GM21786 (cell line): ENCODE results near the gene DNHD1.

Source experiments
- ATAC-seq: cut with Tn5 transposase; IDR thresholded peaks from one replicate; pipeline ENCODE4 v1.9.1; 2021; ENCODE audit not compliant: unreplicated experiment

Gene DNHD1

GRCh38 chr11:6563121-6563619, 66.1 kb downstream of the DNHD1 start:
- no peak for ATAC-seq

DNA sequence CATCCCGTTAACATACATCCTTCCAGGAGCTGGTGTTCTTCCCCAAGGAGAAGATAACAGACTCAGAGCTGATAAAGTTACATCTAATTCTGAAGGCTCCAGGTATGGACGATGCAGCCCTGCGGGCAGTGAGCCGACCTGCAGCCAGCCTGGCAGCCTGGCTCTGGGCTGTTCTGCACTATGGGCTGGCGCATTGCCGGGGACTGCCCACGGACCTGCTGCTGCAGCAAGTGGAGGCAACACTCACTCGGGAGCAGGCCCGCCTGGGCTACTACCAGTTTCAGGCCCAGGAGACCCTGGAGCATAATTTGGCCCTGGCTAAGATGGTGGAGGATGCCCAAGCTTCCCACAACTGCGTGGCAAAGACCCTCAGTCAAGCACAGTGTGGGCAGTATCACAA, 66.6 kb downstream of the DNHD1 start:
- no peak for ATAC-seq

GRCh38 chr11:6565325-6565724, 68.2 kb downstream of the DNHD1 start:
- ATAC-seq = no peak

DNA sequence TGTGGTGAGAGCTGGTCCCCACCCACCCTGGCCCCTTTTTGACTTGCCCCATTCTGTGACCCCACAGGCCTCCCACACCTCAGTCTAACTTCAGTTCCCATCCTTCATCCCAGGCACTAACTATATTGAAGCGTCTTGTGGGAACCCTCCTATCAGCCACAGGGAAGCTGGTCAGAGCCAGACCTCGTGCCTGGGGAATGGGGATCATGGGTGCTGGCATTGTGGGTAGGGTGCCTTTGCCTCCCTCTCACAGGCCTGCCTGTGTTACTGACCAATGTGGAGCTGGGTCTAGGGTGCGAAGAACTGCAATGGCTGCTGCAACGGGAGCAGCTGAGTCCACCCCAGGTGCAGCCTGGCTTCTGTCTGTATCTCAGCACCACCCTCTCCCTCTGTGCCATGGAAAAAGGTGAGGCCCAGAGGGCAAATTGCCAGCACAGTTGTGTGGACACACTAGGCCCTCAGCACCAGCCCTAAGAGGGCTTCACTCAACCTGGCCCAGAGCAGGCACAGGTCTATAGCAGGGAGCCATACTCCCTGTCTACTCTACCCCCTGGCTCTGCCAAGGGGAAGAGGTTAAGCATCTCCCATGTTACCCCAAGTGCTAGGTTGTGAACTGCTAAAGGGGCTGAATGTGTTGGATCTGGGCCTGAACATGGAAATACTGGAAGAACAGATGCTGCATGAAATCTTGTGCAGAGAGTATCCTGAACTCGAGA, 69.1 kb downstream of the DNHD1 start:
- no peak for ATAC-seq

- ATAC-seq = no peak
Measured at GRCh38 chr11:6566704-6567370, 69.8 kb downstream of the DNHD1 start.

DNA sequence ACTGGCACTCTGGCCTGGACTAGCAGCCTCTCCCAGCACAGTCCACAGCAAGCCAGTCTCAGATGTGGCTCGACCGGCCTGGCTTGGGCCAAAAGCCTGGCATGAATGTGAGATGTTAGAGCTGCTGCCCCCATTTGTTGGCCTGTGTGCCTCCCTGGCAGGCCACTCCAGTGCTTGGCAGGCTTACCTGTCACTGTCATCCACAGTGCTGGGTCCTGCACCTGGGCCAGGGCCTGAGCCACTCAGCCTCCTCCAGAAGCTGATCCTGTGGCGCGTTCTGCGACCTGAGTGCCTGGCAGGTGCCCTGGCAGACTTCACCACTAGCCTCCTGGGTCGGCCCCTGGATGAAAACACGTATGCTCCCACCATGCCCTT, 70.3 kb downstream of the DNHD1 start:
- no peak for ATAC-seq

- ATAC-seq = no peak
Measured at GRCh38 chr11:6568191-6568918, 71.3 kb downstream of the DNHD1 start.

GRCh38 chr11:6569706-6570105, 72.6 kb downstream of the DNHD1 start:
- no peak for ATAC-seq

DNA sequence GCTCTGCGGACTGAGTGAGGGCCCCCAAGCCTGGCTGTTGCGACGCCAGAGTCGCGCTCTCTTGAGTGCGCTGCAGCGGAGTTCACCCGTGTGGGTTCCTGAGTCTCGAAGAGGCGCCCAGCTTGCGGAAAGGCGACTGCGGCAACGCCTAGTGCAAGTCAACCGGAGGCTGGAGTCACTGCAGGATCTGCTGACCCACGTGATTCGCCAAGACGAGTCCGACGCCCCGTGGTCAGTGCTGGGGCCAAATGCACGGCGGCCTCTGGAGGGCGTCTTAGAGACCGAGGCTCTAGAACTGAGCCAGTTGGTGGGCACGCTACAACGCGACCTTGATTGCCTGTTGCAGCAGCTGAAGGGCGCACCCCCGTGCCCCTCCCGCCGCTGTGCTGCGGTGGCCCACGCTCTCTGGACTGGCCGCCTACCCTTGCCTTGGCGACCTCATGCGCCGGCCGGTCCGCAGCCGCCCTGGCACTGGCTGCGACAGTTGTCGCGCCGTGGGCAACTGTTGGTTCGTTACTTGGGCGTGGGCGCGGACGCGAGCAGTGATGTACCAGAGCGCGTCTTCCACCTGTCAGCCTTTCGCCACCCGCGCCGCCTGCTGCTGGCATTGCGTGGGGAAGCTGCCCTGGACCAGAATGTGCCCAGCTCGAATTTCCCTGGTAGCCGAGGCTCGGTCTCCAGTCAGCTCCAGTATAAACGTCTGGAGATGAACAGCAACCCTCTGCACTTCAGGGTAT, 73.8 kb downstream of the DNHD1 start:
- ATAC-seq = no peak

GRCh38 chr11:6571434-6572008, 74.4 kb downstream of the DNHD1 start:
- ATAC-seq = no peak

- ATAC-seq = no peak
Measured at GRCh38 chr11:6572215-6572614, 75.1 kb downstream of the DNHD1 start.

DNA sequence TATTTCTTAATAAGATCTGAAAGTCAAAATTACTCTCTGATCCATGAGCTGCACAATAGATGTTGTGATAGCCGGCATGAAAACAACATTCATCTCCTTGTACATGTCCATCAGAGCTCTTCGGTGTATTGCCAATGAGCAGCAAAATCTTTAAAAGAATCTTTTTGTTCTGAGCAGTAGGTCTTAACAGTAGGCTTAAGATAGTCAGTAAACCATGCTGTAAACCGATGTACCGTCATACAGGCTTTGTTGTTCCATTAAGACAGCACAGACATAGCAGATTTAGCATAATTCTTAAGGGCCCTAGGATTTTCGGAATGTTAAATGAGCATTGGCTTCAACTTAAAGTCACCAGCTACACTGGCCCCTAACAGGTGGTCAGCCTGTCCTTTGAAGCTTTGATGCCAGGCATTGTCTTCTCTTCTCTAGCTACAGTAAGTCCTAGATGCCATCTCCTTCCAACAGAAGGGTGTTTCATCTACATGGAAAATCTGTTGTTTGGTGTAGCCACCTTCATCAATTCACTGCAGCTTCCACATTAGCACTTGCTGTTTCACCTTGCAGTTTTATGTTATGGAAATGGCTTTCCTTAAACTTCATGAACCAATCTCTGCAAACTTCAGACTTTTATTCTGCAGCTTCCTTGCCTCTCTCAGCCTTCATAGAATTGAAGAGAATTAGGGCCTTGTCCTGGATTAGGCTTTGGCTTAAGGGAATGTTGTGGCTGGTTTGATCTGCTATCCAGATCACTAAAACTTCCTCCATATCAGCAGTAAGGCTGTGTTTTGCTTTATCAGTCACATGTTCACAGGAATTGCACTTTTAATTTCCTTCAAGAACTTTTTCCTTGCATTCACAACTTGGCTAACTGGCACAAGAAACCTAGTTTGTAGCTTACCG, 78.0 kb downstream of the DNHD1 start:
- no peak for ATAC-seq

GRCh38 chr11:6576471-6577373, 79.6 kb downstream of the DNHD1 start:
- ATAC-seq = no peak

GRCh38 chr11:6578134-6578533, 81.1 kb downstream of the DNHD1 start:
- ATAC-seq = no peak

DNA sequence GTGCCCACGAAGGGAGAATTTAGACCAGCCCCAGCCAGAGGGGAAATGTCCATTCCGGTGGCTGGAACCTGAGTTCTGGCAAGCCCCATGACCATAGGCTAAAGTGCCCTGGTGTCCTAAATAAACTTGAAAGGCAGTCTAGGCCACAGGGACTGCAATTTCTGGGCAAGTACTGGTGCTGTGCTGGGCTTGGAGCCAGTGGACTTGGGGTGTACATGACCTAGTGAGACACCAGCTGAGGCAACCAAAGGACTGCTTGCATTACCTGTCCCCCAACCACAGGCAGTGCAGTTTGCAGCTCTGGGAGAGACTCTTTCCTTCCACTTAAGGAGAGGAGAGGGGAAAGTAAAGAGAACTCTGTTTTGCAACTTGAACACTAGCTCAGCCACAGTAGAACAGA, 82.6 kb downstream of the DNHD1 start:
- no peak for ATAC-seq

- no peak for ATAC-seq
Measured at GRCh38 chr11:6583584-6583983, 86.5 kb downstream of the DNHD1 start.

GRCh38 chr11:6584528-6584927, 87.4 kb downstream of the DNHD1 start:
- no peak for ATAC-seq

- no peak for ATAC-seq
Measured at GRCh38 chr11:6586434-6587359, 89.6 kb downstream of the DNHD1 start.
